IMR-90 (cell line): ENCODE data around the gene VPS13A. TPM values are rescaled to one million over a fixed set of nuclear protein-coding genes. Genes with fewer than 3 reads are reported as not detected.
A peak's percentile ranks its signal among the peaks of the same experiment; 100 is the strongest.

Experiments
- ATAC-seq: fragments of 200-7000 bp; cut with Tn5 transposase; 2 replicates; pipeline ENCODE4 v1.9.1; 2020; ENCODE audit warnings: low read depth, mild to moderate bottlenecking, moderate library complexity
- BruUV-seq: library from RNA; stranded (reverse); fragments of 400-500 nt; replicated peaks from 2 replicates; lab custom pipeline; 2021; lab: Mats Ljungman, UMichigan
- CTCF ChIA-PET: fragments of 300-600 bp; formaldehyde crosslinking; extraction: SDS; loops from one replicate; lab custom pipeline; 2021; ENCODE audit warnings: antibody characterized with exemption; lab: Yijun Ruan, JAX
- POLR2A ChIA-PET: fragments of 300-600 bp; sonication (Branson Sonifier 250); formaldehyde crosslinking; loops from one replicate; lab custom pipeline; 2022; ENCODE audit warnings: antibody characterized with exemption; ENCODE audit not compliant: unreplicated experiment; lab: Charles Lee
- DNase-seq: peaks from one replicate; pipeline ENCODE4 v3.0.0; 2013
- H2AFZ ChIP-seq: replicated peaks from 2 replicates; pipeline ENCODE3; 2013; ENCODE audit warnings: low read length, mild to moderate bottlenecking; ENCODE audit not compliant: poor library complexity
- H2AK5ac ChIP-seq: 2 replicates; pipeline ENCODE4 v1.6.1; 2013; ENCODE audit warnings: low read depth, low read length, inconsistent platforms
- H2AK9ac ChIP-seq: replicated peaks from 2 replicates; pipeline ENCODE3; 2013; ENCODE audit warnings: mild to moderate bottlenecking, low read depth, low read length, moderate library complexity; ENCODE audit not compliant: poor library complexity
- H2BK120ac ChIP-seq: 2 replicates; pipeline ENCODE4 v1.6.1; 2013; ENCODE audit warnings: low read depth, low read length, inconsistent platforms
- H2BK15ac ChIP-seq: 3 replicates; pipeline ENCODE4 v1.6.1; 2013; ENCODE audit warnings: low read depth, low read length, inconsistent platforms
- H2BK20ac ChIP-seq: 2 replicates; pipeline ENCODE4 v1.6.1; 2013; ENCODE audit warnings: low read depth, mild to moderate bottlenecking, inconsistent platforms, low read length, moderate library complexity
- H2BK5ac ChIP-seq: 2 replicates; pipeline ENCODE4 v1.6.1; 2013; ENCODE audit warnings: mild to moderate bottlenecking, low read depth, low read length, inconsistent platforms; ENCODE audit not compliant: poor library complexity, severe bottlenecking
- H3K14ac ChIP-seq: replicated peaks from 2 replicates; pipeline ENCODE4 v1.6.1; 2013; ENCODE audit warnings: low read depth, low read length, inconsistent platforms
- H3K18ac ChIP-seq: 2 replicates; pipeline ENCODE4 v1.6.1; 2013; ENCODE audit warnings: low read depth, low read length, control low read depth
- H3K23ac ChIP-seq: 2 replicates; pipeline ENCODE4 v1.6.1; 2013; ENCODE audit warnings: low read depth, low read length, inconsistent platforms
- H3K27ac ChIP-seq: 2 replicates; pipeline ENCODE4 v1.5.1; 2013; ENCODE audit warnings: mild to moderate bottlenecking, control low read depth, low read length; ENCODE audit not compliant: insufficient read depth
- H3K27me3 ChIP-seq: 2 replicates; pipeline ENCODE4 v1.6.1; 2013; ENCODE audit warnings: low read length; ENCODE audit not compliant: control insufficient read depth, insufficient read depth
- H3K36me3 ChIP-seq: 2 replicates; pipeline ENCODE4 v1.6.1; 2013; ENCODE audit warnings: low read length, mixed read lengths; ENCODE audit not compliant: control insufficient read depth, insufficient read depth
- H3K4ac ChIP-seq: 2 replicates; pipeline ENCODE4 v1.6.1; 2013; ENCODE audit warnings: low read depth, low read length, inconsistent platforms
- H3K4me1 ChIP-seq: 2 replicates; pipeline ENCODE4 v1.6.1; 2013; ENCODE audit warnings: low read length, mixed read lengths; ENCODE audit not compliant: control insufficient read depth, insufficient read depth
- H3K4me2 ChIP-seq: 2 replicates; pipeline ENCODE4 v1.6.1; 2013; ENCODE audit warnings: low read depth, mild to moderate bottlenecking, control low read depth, low read length, moderate library complexity
- H3K4me3 ChIP-seq: 2 replicates; pipeline ENCODE4 v1.5.1; 2013; ENCODE audit warnings: low read depth, mild to moderate bottlenecking, control low read depth, low read length, moderate library complexity; ENCODE audit not compliant: insufficient read depth
- H3K56ac ChIP-seq: 2 replicates; pipeline ENCODE4 v1.6.1; 2013; ENCODE audit warnings: low read length, inconsistent platforms; ENCODE audit not compliant: insufficient read depth; ENCODE audit errors: extremely low read depth
- H3K79me1 ChIP-seq, 2 experiments: 2 replicates each; pipeline ENCODE4 v1.6.1; 2013; ENCODE audit warnings: low read length in 2 of 2, inconsistent platforms in 1 of 2, low read depth in 1 of 2
- H3K9ac ChIP-seq: 2 replicates; pipeline ENCODE4 v1.6.1; 2013; ENCODE audit warnings: low read depth, low read length, control low read depth
- H3K9me1 ChIP-seq: 2 replicates; pipeline ENCODE4 v1.6.1; 2013; ENCODE audit warnings: low read length, inconsistent platforms; ENCODE audit not compliant: insufficient read depth
- H3K9me3 ChIP-seq: 2 replicates; pipeline ENCODE4 v1.6.1; 2013; ENCODE audit warnings: low read length; ENCODE audit not compliant: control insufficient read depth, insufficient read depth
- H4K20me1 ChIP-seq: 2 replicates; pipeline ENCODE4 v1.6.1; 2013; ENCODE audit warnings: low read length, inconsistent platforms; ENCODE audit not compliant: insufficient read depth
- H4K5ac ChIP-seq: 2 replicates; pipeline ENCODE4 v1.6.1; 2013; ENCODE audit warnings: mild to moderate bottlenecking, low read depth, low read length, control low read depth
- H4K8ac ChIP-seq, 2 experiments: 2 replicates each; pipeline ENCODE4 v1.6.1; 2013; ENCODE audit warnings: low read depth in 2 of 2, low read length in 2 of 2, control low read depth in 1 of 2, inconsistent platforms in 1 of 2
- H4K91ac ChIP-seq: 2 replicates; pipeline ENCODE4 v1.6.1; 2013; ENCODE audit warnings: low read depth, low read length, inconsistent platforms; ENCODE audit not compliant: insufficient read depth
- CEBPB ChIP-seq: IDR thresholded peaks from 2 replicates; pipeline ENCODE4 v1.6.1; 2012; ENCODE audit warnings: low read depth, low read length, improper control_type of control experiment
- MAFK ChIP-seq: IDR thresholded peaks from 2 replicates; pipeline ENCODE4 v1.6.1; 2012; ENCODE audit warnings: low read depth, low read length, improper control_type of control experiment
- MXI1 ChIP-seq: IDR thresholded peaks from 2 replicates; pipeline ENCODE4 v1.6.1; 2012; ENCODE audit warnings: low read depth, mild to moderate bottlenecking, low read length, moderate library complexity, borderline replicate concordance
- POLR2A ChIP-seq: IDR thresholded peaks from 2 replicates; pipeline ENCODE4 v1.6.1; 2012; ENCODE audit warnings: mild to moderate bottlenecking, low read depth, low read length
- RAD21 ChIP-seq: IDR thresholded peaks from 2 replicates; pipeline ENCODE4 v1.6.1; 2012; ENCODE audit warnings: low read length, improper control_type of control experiment
- RCOR1 ChIP-seq: IDR thresholded peaks from 2 replicates; pipeline ENCODE4 v1.6.1; 2012; ENCODE audit warnings: mild to moderate bottlenecking, low read length, improper control_type of control experiment; ENCODE audit not compliant: insufficient replicate concordance
- RFX5 ChIP-seq: IDR thresholded peaks from 2 replicates; pipeline ENCODE4 v1.8.0; 2012; ENCODE audit warnings: low read depth, mild to moderate bottlenecking, low read length, moderate library complexity
- SMC3 ChIP-seq: fragments of 150-350 bp; IDR thresholded peaks from 2 replicates; pipeline ENCODE4 v1.6.1; 2016; ENCODE audit warnings: low read depth, mild to moderate bottlenecking, antibody characterized with exemption, low read length, moderate library complexity
- WGBS, 2 experiments: methylation state at CpG; one replicate each; pipeline versions ENCODE4 v1.1.5 to v1.1.7; 2013; ENCODE audit warnings: missing lambda C conversion rate in 2 of 2; ENCODE audit not compliant: insufficient read length in 1 of 2; ENCODE audit errors: extremely low coverage in 2 of 2; 5-methylcytosine and 5-hydroxymethylcytosine counted together
- dilution Hi-C: fragments of 300-500 bp; cut with HindIII; formaldehyde crosslinking; loops from one replicate; pipeline ENCODE4 v1.14.3; 2018; ENCODE audit warnings: low sequenced_read_pairs; ENCODE audit not compliant: unreplicated experiment
- in situ Hi-C: fragments of 300-500 bp; cut with MboI; formaldehyde crosslinking; loops from 3 replicates; pipeline ENCODE4 v1.14.3; 2019; ENCODE audit warnings: low sequenced_read_pairs, inconsistent platforms, mixed read lengths
- intact Hi-C: fragments of 100-400 bp; cut with micrococcal nuclease; formaldehyde crosslinking; loops from 2 replicates; pipeline ENCODE4 v1.10.0; 2022
- polyA plus RNA-seq, 3 experiments: library from polyadenylated mRNA; depleted of rRNA; stranded (reverse); fragments of >200 nt; gene quantifications; 2 replicates each; pipeline ENCODE4 v1.2.3, GENCODE V29; 2012; ENCODE audit warnings: low replicate concordance in 1 of 3
- total RNA-seq: library from RNA; depleted of rRNA; stranded (reverse); fragments of >200 nt; gene quantifications from 2 replicates; pipeline ENCODE4 v1.2.3, GENCODE V29; 2012
- TF ChIP-seq, protein P1 (sequence below): fragments of 150-350 bp; IDR thresholded peaks from 2 replicates; pipeline ENCODE4 v1.6.1; 2016; ENCODE audit warnings: low read depth, mild to moderate bottlenecking, low read length, moderate library complexity, borderline replicate concordance
- TF ChIP-seq, protein P2 (sequence below): conservative IDR thresholded peaks from 2 replicates; pipeline ENCODE4 v1.5.1; 2012; ENCODE audit warnings: mild to moderate bottlenecking, low read depth, low read length, improper control_type of control experiment

The VPS13A gene
- total and polyA plus RNA-seq, 2 of the 4 experiments (the other 2 are of a cell fraction) = 10.4 to 26.5 TPM

DNA sequence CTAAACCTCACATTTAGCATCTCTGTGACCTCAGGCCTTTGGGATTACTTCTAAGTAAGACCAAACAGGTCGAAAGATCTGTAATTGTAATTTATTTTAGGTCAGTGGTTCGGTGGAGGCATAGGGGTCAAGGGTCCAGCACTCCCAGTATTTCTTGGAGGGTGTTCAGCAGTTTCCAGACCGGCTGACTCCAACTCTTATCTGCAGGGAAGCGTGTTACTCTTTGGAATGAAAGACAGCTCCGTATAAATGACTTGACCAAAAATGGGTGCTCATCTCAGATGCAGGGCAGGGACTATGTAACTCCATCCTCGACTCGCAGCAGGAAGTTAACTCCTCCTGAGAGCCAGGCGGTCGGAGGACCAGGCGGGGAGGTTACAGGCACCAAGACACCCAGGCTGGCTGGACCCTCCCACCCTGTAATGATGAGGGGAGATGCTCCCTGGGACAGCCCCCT lies 620 bp upstream of the VPS13A start:
- intact Hi-C loops = loop anchor here (5.0 to 10.0 kb wide), 4 partner anchors 241 to 856 kb away; partner anchors contain the start of gene GNAQ
- no peak overlapping the region for H3K56ac ChIP-seq
- POLR2A ChIA-PET = no interaction called here

More for the DNA sequence above, 620 bp upstream of the VPS13A start:
- Histone ChIP-seq H4K20me1 (peaks cover 5% of the 10 kb centered on the region; the same call in 1 of the 2 replicates), H3K4me3 (peak overlapping the region; percentile 80), H3K4me1 (0 out of 2 replicates have a peak, but pooled peaks cover 1% of the 10 kb centered on the region), H2BK120ac (peak overlapping the region; percentile 71), H3K27ac (peak overlapping the region; percentile 16; the same call in 1 of the 2 replicates), H3K9me1 (no peaks in the 10 kb centered on the region), H3K27me3 (no peaks in the 10 kb centered on the region), H3K4ac (peak overlapping the region; percentile 58), H2AFZ (peak overlapping the region; percentile 96), H2AK9ac (peak overlapping the region; percentile 89), H2AK5ac (no peak overlapping the region), H4K91ac (peak overlapping the region; percentile 14; the same call in 1 of the 2 replicates), H3K18ac (no peak overlapping the region), H3K36me3 (no peaks in the 10 kb centered on the region), H4K5ac (peak overlapping the region; percentile 3; the same call in 1 of the 2 replicates), H2BK15ac (peak overlapping the region; percentile 59; the same call in 1 of the 3 replicates), H3K4me2 (peak overlapping the region; percentile 56), H3K79me1 (peaks cover 10 to 22% of the 10 kb centered on the region in 2 experiments; a peak in 3 of 4 replicates), H3K9me3 (no peaks in the 10 kb centered on the region), H3K14ac (peak overlapping the region; percentile 68), H3K9ac (peak overlapping the region; percentile 21), H2BK20ac (peak overlapping the region; percentile 32), H3K23ac (peak overlapping the region; percentile 48), H2BK5ac (peak overlapping the region; percentile 9), H4K8ac (peak overlapping the region in 1 of 2 experiments; percentile 71; a peak in 2 of 4 replicates)
- dilution Hi-C loops (no loop called here), in situ Hi-C loops (loop anchor here (10.0 kb wide), 1 partner anchor 858 kb away; the partner anchor contains the start of gene GNAQ)
- ATAC-seq = no peak
- DNase-seq = no peak
- WGBS, 2 experiments = 7% methylated on average over 2 of the region's 10 CpGs; no CpG with 5 or more reads in 1 of the 2 experiments
- BruUV-seq = no TSS peak
- CTCF ChIA-PET = interaction anchor here (0.5 to 1.1 kb wide), 2 partner anchors 14 to 241 kb away, joined by 3 read pairs; no protein-coding TSS in a partner anchor
- TF ChIP-seq MXI1 (no peak), MAFK (no peak), RFX5 (no peak), RCOR1 (no peak), POLR2A (no peak), CEBPB (no peak), RAD21 (no peak), SMC3 (no peak)
- TF ChIP-seq, protein P1, sequence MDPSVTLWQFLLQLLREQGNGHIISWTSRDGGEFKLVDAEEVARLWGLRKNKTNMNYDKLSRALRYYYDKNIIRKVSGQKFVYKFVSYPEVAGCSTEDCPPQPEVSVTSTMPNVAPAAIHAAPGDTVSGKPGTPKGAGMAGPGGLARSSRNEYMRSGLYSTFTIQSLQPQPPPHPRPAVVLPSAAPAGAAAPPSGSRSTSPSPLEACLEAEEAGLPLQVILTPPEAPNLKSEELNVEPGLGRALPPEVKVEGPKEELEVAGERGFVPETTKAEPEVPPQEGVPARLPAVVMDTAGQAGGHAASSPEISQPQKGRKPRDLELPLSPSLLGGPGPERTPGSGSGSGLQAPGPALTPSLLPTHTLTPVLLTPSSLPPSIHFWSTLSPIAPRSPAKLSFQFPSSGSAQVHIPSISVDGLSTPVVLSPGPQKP = no peak
- TF ChIP-seq, protein P2, sequence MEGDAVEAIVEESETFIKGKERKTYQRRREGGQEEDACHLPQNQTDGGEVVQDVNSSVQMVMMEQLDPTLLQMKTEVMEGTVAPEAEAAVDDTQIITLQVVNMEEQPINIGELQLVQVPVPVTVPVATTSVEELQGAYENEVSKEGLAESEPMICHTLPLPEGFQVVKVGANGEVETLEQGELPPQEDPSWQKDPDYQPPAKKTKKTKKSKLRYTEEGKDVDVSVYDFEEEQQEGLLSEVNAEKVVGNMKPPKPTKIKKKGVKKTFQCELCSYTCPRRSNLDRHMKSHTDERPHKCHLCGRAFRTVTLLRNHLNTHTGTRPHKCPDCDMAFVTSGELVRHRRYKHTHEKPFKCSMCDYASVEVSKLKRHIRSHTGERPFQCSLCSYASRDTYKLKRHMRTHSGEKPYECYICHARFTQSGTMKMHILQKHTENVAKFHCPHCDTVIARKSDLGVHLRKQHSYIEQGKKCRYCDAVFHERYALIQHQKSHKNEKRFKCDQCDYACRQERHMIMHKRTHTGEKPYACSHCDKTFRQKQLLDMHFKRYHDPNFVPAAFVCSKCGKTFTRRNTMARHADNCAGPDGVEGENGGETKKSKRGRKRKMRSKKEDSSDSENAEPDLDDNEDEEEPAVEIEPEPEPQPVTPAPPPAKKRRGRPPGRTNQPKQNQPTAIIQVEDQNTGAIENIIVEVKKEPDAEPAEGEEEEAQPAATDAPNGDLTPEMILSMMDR = no peak
